Body of pancreas (tissue), 4 donors: ENCODE results near the gene WFDC2.

ENCODE experiments used
- CTCF ChIP-seq, 7 experiments: fragments of 450-650 bp in 4 of 7; fragments of 200-600 bp in 3 of 7; sonication (generic) in 3 of 7; IDR thresholded peaks; one replicate each; pipeline ENCODE4 v1.5.1; 2016 to 2019; ENCODE audit warnings: antibody characterized with exemption in 7 of 7
- POLR2A ChIP-seq, 3 donors: fragments of 450-650 bp; IDR thresholded peaks; one replicate each; pipeline ENCODE4 v1.6.1; 2016; ENCODE audit warnings: antibody characterized with exemption in 3 of 3, mild to moderate bottlenecking in 2 of 3

DNA sequence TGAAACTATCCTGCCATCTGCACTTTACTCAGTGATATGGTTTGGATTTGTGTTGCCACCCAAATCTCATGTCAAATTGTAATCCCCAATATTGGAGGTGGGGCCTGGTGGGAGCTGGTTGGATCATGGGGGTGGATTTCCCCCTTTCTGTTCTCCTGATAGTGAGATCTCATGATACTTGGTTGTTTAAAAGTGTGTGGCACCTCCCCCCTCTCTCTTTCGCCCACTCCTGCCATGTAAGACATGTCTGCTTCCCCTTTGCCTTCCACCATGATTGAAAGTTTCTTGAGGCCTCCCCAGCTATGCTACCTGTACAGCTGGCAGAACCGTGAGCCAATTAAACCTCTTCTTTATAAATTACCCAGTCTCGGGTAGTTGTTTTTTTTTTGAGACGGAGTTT lies 35.6 kb upstream of the WFDC2 start:
- TF ChIP-seq POLR2A (IDR thresholded peaks at IDR 0.05), result no peak
- TF ChIP-seq CTCF (IDR thresholded peaks at IDR 0.05), result no peak
